DMS79 treated with DMSO at 0.1 percent for 48 hours (cell line): ENCODE results near the gene NSD2.

Source experiments
- DNase-seq: peaks from one replicate; lab custom pipeline; 2025; lab: John Stamatoyannopoulos, UW

Gene NSD2

DNA sequence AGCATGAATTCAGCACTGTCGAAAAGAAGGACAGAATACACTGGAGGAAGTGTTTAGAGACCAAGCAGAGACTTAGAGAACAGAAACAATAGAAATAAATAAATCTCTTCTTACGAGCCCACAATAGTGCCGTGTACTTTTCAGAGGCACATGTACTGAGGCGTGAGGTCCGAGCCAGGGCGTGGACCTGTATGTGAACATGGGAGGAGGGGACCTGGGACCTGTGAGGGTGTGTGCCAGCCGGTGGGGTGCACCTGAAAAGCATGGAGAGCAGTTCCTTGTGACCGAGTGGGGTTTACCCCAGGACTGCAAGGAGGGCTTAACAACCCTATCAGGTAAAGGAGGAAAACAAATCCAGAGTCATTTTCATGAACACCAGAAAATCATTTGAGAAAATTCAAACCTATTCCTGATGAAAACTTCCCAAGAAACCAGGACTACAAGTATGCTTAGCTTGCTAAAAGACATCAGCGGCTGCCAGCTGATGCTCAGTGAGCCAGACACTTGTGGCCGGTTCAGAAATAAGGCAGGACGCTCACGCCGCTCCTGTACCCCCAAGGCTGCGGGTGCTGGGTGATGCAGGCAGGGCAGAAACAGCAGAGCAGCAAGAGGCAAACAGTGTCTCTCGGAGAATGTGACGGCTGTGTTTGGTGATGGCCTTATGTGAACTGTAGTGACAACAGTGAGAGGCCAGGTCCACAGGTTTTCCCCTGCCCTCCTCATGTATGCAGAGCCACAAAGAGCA lies 100.4 kb downstream of the NSD2 start:
- DNase-seq, result no peak

DNA sequence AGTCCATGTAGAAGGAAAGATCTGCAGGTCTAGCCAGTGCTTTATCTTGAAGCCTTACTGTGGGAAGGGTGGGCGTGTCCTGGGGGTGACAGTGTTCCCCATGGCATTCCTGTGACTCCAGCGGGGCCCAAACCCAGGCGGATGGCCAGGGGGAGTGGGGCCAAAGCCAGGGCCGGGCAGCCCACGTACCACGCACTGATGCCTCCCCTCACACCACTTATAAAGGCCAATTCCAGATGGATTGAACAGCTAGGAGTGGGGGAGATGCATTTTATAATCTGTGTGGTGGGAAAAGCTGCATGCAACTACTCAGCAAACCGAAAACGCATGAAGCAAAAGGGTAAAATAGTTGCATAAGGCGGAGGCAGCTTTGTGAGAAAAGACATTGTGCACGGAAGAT lies 101.2 kb downstream of the NSD2 start:
- no peak for DNase-seq

DNA sequence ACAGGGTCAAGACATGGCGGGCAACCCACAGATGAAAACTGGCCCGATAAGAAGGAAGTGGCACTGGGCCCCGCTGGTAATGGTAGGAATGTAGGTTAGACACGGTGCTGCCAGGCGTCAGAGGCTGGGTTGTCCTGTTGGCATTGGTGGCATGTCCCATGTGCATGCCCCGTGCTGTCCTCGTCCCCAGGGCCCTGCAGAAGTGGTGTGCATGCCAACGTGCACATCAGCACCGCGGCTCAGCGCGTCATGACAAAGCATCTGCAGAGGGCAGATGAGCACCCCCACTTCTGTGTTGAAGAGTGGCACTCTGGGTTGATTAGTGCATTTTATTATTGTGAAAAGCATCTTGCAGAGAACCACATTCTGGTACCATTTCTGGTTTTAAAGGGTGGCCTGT lies 102.0 kb downstream of the NSD2 start:
- no peak for DNase-seq

DNA sequence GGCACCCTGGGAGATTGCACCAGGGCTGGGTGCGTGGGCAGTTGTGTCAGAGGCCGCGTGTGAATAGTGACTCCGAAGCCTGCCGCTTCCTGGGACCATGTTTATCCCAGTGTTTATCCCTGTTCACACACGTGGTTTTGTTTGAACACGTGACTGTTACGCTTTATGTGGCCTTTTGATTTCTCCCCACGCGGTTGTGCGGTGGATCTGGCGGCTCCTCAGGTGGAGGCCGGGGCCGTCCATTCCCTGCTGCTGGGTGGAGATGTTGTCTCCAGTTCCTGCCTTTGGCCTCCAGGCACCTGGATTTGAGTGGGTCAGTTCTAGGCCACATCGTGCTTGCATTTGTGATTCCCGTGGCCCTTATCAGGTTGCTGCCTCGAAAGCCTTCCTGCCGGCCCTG lies 102.5 kb downstream of the NSD2 start:
- no peak for DNase-seq

DNA sequence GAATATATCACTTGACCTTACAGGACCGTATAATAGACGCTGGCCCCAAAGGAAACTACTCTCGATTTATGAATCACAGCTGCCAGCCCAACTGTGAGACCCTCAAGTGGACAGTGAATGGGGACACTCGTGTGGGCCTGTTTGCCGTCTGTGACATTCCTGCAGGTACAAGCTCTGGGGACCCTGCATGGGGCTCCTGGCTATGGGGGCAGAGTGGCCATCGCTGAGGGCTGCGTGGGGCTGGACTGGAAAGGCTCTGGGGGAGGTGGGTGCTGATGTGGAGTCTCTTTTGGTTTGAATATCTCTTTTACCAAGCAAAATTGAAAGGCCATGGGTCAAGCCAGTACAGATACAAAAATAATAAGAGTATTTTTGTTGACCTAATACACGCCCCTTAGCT lies 103.6 kb downstream of the NSD2 start:
- DNase-seq, result no peak

DNA sequence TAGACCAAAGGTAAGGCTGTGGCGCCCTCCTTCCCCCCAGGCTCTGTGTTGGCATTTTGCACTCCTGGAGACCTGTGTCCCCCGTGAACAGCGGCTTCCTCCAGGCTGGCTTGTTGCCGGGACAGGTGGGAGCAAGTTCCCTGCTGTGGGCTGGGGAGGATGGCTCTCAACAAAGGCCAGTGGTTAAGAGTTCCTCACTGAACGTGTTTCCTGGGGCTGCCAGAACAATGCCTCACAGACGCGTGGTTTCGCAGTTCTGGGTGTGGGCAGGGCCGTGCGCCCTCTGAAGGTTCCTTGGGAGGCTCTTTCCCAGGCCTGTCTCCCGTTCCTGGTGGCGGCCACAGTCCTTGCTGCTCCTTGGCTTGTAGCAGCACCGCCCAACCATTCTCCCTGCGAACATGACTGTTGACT lies 104.2 kb downstream of the NSD2 start:
- DNase-seq, result no peak

DNA sequence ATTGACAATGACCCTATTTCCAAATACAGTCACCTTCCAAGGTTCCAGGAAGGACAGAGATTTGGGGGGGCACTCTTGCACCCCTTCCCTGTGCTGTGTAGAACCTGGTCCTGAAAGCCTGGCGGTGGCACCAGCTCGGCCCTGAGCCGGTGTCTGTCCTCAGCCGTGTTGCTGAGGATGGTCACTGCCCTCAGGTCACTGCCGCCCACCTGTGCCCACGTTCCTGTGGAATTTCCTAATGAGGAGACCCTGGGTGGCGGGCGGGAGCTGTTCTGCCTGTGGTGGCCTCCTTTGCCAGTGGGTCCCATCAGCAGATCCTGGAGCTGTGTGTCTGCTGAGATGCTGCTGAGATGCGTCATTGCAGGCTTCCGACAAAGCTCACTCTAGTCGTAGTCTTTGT lies 104.7 kb downstream of the NSD2 start:
- no peak for DNase-seq

DNA sequence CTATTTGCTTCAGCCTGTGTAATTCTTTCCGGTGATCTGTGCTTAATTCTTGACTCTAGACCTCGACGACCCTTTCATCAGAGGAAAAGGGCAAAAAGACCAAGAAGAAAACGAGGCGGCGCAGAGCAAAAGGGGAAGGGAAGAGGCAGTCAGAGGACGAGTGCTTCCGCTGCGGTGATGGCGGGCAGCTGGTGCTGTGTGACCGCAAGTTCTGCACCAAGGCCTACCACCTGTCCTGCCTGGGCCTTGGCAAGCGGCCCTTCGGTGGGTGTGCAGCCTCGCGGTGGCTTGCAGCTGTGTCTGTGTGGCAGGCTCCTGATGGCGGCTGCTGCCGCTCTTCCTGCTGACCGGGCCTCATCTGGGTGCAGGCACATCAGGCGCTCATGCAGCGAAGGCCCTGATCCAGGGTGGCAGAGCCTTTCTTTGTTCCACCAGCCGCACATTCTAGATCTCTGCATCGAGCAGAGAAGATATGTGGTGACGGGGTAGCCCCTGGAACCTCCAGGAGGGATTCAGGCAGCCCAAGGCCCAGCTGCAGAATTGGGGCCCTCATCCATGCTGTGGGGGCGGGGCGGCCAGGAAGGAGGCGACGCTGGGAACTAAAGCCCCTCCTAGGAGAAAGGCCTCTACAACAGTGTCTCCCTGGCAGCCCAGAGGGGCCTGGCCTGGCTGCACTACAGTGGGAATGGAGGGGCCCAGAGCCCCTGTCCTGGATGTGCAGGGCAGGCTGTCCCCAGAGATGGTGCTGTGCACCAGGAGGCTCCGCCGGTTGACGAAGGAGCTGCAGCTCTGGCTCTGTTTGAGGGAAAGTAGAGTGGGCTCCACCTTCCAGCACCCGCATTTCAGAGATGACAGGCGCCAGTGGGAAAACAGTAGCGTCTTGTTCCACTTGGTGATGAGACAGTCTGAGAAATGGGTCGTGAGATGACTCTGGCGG lies 105.5 kb downstream of the NSD2 start:
- DNase-seq, result no peak

DNA sequence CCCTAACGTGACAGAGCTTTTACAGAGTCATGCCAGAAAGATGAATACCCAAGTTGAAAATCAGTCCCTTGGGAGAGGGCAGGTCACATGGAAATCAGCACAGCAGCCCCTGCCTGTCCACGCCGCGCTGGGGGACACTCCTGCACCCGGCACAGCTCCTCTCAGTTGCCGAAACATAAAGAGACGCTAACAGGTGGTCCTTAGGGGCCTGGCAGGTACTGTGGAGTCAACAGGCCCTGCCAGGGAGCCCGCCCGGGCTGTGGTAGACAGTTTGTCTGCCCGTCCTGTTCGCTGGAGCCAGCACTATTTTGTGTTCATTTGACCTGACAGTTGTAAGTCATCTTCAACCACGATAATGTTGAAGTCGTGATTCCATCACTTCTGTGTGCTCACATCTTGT lies 107.0 kb downstream of the NSD2 start:
- no peak for DNase-seq

DNA sequence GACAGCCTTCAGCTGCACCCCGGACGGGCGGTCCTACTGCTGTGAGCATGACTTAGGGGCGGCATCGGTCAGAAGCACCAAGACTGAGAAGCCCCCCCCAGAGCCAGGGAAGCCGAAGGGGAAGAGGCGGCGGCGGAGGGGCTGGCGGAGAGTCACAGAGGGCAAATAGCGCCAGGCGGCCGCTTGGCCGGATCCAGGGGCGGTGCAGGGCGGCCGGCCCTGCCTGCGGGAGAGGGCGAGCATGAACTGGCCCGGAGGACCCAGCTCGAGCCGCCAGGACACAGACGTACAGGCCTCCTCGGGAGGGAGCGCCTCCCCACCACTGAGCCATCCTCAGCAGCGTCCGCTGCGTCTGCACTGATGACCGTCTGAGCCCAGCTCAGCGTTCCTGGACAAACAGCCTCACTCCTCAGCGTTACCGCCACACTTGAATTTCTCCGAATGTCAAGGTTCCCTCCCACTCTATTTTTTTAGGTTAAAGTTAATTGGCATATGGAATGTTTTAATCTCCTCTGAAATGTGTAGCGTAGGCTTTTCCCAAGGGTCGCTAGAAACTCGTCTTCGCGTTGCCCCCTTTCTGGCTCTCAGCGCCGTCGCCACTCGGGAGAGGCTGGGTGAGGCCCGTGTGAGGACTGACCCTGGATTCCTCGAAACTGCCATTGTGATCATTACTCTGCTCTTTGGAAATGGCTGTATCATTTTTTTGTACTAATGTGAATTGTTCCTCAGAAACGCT lies 107.7 kb downstream of the NSD2 start:
- no peak for DNase-seq

DNA sequence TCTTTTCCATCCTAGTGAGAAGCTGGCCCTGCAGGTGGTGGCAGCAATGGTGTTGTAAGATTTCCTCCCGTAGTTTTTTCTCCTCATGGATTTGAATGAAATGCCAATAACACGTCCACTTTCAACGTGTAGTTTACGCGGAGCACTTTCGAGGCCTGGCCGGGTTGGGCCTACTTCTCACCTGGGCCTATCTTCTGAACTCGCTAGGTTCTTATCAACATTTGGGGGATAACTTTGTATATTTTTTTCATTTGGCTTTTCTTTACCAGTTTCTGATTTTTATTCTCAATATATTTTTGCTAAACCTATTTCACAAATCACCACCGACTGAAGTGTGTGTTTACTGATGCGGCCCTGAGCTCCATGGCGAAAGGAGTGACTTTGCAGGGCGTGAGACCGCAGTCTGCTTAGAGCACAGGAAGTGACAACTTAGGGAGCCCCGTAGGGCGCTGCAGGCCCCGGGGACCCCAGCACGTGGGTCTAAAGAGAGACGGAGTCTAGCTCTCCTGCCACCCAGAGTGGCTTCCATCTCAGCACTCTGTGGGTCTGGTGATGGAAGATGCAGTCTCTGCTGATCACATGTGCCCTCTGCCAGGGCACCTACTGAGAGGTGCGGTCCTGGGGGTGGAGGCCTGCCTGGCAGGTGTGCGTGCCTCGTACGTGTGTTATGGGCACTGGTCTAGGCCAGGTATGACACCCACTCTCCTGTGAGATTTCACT lies 108.4 kb downstream of the NSD2 start:
- DNase-seq, result no peak

DNA sequence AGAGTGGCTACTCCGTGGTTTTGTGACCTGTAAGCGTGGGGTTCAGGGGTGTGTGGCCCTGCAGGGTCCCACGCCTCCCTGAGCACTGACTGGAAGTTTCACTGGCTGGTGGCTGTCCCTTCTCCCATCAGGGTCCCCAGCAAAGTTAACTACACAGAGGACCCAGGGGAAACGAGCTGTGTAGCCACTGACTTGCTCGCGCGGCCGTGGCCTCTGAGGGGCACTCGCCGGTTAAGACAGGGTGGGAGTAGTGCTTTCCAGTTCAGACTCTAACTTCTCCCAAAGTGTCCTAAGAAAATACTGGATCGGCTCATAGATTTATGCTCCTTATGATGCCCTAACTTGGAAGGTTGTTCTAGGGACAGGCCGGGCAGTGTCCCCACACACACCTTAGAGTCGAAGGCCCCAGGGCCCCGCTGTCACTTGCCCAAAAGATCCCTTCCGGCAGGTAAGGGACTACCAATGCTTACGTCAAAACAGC lies 109.4 kb downstream of the NSD2 start:
- DNase-seq, result no peak

DNA sequence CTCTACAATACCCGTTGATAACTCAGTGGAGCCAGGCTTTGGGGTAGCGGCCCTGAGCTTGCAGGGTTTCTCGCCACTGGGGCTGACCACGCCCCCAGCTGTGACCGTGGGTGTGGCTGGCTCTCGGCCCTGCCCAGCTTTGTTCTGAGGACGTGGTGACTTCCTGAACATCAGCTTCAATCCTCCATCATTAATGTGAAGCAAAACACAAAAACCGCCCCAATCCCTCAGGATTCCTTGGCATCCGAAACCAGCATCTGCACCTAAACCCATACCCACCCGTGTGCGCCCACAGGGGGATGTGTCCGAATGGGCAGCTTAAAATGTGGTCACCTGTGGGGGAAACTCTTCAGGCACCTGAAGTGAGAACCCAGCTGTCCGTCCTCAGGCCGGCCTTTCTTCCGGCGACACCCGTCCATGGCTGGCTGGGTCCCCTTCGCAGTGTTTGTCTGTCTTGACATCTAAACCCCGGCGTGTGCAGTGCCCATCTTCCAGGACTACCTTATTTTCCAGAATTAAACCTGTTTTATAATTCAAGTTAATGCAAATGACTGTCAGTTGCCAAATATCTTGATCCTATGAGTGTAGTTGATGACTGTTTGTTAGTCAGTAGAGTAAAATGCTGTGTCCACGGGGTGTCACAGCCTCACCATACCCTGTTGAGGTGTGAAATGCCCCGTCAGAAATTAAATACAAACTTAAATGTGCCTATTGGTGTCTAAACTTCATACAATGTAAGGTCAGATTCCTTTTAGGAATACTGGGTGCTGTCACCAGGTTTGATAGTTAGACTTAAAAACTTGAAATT lies 110.3 kb downstream of the NSD2 start:
- no peak for DNase-seq

DNA sequence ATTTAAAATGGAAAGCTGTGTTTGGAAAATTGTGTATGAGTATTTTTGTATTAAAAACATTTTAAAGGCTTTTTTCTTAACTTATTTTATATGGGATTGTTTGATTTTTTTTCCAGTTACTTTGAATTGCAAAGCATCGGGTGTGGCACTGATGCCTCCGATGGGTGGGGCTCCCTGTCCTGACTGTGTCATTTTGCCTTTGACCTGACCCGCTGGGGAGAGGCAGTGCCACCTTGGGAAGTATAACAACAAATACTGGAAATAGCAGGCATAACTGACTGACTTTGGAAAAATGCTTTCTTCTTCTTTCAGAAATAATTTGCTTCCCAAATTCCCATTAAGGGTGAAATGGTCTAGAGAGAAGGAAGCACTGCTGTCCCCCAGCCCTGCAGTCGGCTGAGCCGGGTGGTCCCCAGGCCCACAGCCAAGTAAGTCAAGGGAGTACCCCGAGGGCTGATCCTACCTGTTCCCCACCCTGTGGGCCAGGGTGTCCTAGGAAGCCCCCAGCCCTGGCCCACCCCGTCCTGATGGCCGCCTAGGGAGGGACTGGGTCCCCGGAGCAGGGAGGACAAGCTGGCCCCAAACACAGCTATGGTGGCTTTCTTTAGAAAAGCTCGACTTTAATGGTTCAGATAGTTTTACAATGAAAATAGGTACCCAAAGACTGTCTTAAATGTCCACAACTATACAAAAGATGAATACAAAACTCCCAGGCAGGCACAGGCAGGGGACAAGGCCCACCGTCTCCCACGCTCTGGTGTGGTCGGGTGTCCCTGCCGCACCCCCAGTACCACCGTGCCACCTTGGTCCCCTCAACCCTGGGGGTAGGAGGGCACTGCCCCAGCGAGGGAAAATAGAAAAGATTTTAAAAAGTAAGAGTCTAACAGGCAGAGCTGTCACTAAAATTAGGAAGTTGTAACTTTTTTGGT lies 111.2 kb downstream of the NSD2 start:
- no peak for DNase-seq

DNA sequence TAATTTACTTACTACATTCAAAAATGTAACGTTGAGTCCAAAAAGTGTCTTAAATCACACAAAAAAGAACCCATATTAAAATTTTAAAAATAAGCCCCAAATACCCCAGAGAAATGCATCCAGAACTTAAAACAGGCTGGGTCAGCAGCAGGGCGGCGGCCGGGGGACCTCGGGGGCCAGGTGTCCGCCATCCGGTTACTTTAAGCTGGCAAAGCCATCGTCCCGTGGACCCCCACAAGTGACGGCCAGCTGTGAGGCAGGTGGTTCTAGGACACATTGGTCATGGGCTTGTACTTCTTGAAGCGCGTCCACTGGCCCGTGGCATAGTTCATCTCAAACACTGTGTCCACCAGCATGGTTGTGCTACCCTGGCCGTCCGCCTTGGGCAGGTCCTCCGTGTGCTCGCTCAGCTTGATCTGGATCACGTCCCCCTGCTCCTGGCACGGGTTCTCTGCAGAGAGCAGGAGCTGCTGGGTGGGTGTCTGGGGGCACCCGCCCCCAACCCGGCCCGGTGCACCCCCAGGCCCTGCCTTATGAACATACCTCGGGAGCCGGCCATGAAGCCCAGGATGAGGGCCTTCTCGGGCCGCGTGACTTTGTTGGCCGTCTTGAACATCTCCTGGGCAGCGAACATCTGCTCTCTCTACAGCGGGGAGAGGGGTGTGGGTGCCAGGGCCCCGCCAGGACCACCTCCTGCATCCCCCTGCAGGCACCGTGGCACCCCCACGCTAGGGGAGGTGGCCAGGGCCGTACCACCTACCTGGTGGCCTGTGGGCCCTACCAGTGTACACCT lies 112.1 kb downstream of the NSD2 start:
- no peak for DNase-seq

DNA sequence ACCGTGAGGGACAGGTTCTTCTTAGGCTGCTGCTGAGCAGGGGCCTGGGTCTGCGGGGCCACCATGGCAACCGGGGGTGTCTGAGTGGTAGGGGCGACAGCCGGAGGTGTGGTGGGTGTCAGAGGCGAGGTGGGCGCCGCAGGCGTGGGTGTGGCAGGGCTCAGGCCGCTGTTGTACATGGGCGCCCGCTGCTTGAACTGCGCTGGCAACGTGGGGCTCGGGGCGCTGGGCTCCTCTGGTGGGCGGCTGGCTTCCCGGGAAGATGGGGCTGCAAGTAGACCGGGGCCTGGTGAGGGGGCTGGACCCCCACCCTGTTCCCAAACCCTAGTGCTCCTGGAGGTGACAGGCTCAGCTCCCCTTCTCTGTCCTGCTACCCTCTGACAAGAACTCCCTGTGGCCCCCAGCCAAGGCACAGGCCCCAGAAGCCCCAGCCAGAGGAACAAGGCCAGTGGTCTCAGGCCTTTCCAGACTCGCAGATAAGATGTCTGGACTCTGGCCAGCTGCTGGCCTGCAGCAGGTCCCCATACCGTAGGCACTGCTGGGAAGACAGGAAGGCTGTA lies 112.7 kb downstream of the NSD2 start:
- no peak for DNase-seq

DNA sequence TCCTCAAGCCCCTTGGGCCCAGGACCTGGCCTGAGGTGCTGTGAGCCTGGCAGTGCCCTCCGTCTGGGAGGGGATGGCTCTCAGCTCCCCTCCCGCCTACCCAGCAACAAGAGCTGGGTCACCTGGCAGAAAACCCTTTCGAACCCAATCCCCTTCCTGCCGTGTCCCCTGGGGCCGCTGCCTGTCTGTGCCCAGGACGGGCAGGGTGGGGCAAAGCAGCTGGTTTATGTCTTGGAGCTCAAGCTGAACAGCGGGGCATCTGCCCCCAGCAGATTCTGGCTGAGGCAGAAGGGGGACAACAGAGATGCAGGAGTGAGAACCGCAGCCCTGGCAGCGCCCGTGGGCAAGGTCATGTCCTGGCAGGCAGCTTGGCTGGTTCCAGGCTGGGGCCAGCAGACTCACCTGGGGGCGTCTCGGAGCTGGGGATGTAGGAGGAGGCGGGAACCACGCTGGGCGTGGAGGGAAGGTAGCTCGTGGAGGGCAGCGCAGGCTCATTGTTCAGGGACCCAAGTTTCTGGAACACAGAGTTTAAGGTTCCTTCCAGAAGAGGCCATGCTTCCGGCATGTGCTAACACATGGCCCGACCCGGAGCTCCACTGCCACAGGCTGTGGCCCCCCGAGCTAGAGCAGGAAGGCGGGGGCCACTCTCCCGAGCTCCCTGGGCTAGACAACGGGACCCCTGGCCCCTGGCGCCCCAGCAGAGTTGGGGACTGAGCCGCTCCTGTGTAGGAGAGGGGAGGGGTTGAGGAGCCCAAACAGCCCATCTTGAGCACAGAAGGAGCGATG lies 113.4 kb downstream of the NSD2 start:
- DNase-seq, result no peak

DNA sequence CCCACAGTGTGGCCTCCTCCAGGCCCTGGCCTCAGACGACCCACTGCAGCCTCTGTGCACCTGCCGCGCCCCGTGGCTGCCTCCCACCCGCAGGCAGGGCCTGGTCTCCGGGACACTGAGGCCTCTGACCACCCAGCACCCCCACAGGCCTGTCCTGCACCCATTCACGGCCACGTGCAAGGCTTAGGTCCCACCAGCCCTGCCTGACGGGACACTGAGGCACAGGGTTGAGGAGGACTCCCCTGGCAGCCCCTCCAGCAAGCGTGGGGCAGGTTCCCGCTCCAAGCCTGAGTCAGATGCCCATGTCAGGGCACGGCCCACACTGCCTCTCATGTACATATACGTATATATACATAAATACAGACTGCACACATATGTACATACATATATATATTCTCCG lies 114.1 kb downstream of the NSD2 start:
- no peak for DNase-seq
